ENCODE measurements around the gene TRPV4.

Gene TRPV4

DNA sequence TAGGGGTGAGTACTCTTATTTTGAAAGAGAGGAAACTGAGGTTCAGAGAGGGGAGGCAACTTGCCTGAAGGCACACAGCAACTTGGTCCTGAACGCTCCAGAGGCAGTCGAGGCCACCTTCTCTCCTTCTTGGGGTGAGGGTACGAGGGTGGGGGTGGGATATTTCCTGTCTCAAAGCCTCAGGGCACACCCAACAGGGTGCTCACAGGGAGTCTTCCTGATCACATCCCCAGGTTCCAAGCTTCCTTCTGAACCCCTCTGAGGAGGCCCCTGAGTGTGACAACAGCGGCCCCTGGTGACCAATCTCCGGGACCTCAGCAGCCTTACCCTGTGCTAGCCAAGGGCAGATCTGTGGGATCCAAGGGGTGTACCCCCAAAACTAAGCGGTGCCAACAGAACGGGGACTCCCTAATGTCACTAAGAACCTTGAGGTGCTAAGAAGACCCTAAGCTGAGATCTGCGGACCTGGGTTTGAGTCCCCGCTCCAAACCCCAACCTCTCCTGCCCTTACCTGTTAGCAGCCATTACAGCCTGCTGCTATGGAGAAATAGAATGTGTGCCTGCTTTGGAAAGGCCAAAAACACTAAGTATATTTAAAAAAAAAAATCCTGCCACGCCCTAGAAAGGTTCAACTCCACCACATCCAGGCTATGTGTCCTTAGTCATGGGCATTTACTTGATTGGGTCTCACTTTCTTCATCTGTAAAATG lies 57.9 kb downstream of the TRPV4 start:
- no peak overlapping the region for H3K27ac ChIP-seq

DNA sequence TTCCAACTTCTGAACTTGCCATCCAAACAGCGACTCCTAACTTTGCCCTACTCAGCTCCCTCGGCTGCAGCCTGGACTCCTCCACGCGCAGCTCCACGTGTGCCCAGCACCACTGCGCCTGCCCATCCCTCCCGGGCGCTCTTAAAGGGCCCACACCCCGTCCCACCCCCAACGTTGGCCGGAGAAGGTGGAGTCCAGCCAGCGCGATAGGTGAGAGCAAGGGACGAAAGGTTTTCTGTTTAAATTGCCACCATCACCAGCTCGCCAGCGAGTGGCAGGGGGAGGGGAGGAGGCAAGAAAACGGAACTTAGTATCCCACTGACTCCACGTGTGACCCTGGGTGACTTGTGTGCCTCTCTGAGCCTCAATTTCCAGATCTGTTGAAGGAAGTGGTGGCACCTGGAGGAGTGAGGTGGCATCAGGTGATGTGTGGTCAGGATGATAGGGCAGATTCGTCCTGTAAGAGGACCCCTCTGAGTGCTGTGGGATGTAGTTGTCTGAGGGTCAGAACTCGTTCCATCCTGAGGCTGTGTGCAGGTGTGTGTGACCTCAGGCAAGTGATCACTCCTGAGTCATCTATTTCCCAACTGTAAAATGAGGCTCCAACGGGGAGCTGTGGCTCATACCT lies 59.7 kb downstream of the TRPV4 start:
- TF ChIP-seq Cebpa-rat (IDR thresholded peaks at IDR 0.05) = no peak
- Histone ChIP-seq H3K4me3 (0 out of 20 replicates have a peak overlapping the region, but pooled peaks of 1 of the 10 experiments have one; percentile 21), H3K4me1 (peaks cover 0 to 18% (median 15%) of the 10 kb centered on the region in 10 experiments; a peak in 15 of 20 replicates), H3K9ac (peak overlapping the region in 3 of 11 experiments; percentile 33 to 41 (median 36); a peak in 4 of 22 replicates), H3K27ac (no peak overlapping the region), H3K4me2 (peak overlapping the region; percentile 11 to 73 (median 47); a peak in 18 of 22 replicates), H3K36me3 (no peaks in the 10 kb centered on the region), H4K20me1 (peaks cover 0 to 21% (median 0%) of the 10 kb centered on the region in 11 experiments; a peak in 2 of 22 replicates), H3K27me3 (no peaks in the 10 kb centered on the region; a peak in 1 of 22 replicates), H3K9me3 (replicated peaks in 1 of 11) (peaks cover 0 to 2% (median under 1%) of the 10 kb centered on the region in 11 experiments; a peak in 6 of 22 replicates)

More for the DNA sequence above, 57.9 kb downstream of the TRPV4 start:
- peaks cover 0 to 11% (median 0%) of the 10 kb centered on the region in 11 experiments; a peak in 1 of 22 replicates for H4K20me1 ChIP-seq
- no peaks in the 10 kb centered on the region for H3K36me3 ChIP-seq
- no peak overlapping the region for H3K9ac ChIP-seq
- TF ChIP-seq Cebpa-rat (IDR thresholded peaks at IDR 0.05) = no peak
- H3K9me3 ChIP-seq (replicated peaks in 1 of 11) = peaks cover 0 to 20% (median 14%) of the 10 kb centered on the region in 11 experiments; a peak in 18 of 22 replicates
- no peak overlapping the region for H3K4me3 ChIP-seq
- H3K4me1 ChIP-seq = peaks cover 0 to 26% (median 17%) of the 10 kb centered on the region in 10 experiments; a peak in 16 of 20 replicates
- no peak overlapping the region for H3K4me2 ChIP-seq
- no peaks in the 10 kb centered on the region; a peak in 1 of 22 replicates for H3K27me3 ChIP-seq

DNA sequence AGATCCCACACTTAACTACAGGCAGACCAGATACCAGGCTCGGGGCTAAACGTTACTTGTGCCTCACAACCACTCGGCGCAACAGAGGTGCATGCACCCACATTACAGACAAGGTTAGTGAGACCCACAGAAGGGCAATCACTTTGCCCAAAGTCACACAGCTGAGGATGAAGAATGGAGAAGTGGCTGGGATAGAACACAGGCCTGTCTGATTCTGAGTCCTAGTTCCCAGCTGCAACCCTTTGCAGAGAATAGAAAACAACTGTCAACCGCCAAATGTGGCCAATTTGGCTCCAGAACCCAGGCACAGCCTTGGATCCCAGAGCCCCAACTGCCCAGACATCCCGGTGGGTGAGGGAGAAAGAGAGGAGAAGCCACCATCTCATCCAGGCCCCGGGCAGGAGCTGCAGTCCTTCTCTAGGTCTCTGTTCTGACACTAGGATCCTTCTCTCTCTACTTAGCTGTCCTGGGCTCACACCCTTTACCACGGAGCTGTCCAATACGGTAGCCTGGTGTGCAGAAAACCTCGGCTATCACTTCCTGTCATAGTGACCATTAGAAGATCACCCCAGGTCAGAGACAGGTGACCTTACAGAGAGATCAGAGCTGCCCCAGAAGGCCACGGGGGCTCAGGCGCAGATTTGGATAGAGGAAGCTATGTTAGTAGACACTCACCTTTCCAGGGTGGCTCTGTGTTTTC lies 60.4 kb downstream of the TRPV4 start:
- Histone ChIP-seq H3K4me1 (peaks cover 0 to 18% (median 15%) of the 10 kb centered on the region in 10 experiments; a peak in 15 of 20 replicates), H3K9ac (no peak overlapping the region; a peak in 1 of 22 replicates), H3K4me3 (no peak overlapping the region), H4K20me1 (peaks cover 0 to 21% (median 0%) of the 10 kb centered on the region in 11 experiments; a peak in 2 of 22 replicates), H3K27ac (no peak overlapping the region), H3K27me3 (no peaks in the 10 kb centered on the region; a peak in 1 of 22 replicates), H3K36me3 (no peaks in the 10 kb centered on the region), H3K9me3 (replicated peaks in 1 of 11) (no peaks in the 10 kb centered on the region), H3K4me2 (peak overlapping the region; percentile 11 to 73 (median 47); a peak in 13 of 22 replicates)
- TF ChIP-seq Cebpa-rat (IDR thresholded peaks at IDR 0.05) = no peak

GRCh38 chr12:109771746-109772621 lies 61.2 kb downstream of the TRPV4 start:
- Histone ChIP-seq H3K36me3 (no peaks in the 10 kb centered on the region), H3K4me3 (no peak overlapping the region), H3K4me2 (no peak overlapping the region), H3K27me3 (no peaks in the 10 kb centered on the region; a peak in 1 of 22 replicates), H4K20me1 (peaks cover 0 to 21% (median 0%) of the 10 kb centered on the region in 11 experiments; a peak in 2 of 22 replicates), H3K9me3 (replicated peaks in 1 of 11) (no peaks in the 10 kb centered on the region), H3K4me1 (peaks cover 0 to 11% (median 8%) of the 10 kb centered on the region in 10 experiments; a peak in 15 of 20 replicates), H3K27ac (no peak overlapping the region), H3K9ac (no peak overlapping the region)
- TF ChIP-seq Cebpa-rat (IDR thresholded peaks at IDR 0.05) = no peak

DNA sequence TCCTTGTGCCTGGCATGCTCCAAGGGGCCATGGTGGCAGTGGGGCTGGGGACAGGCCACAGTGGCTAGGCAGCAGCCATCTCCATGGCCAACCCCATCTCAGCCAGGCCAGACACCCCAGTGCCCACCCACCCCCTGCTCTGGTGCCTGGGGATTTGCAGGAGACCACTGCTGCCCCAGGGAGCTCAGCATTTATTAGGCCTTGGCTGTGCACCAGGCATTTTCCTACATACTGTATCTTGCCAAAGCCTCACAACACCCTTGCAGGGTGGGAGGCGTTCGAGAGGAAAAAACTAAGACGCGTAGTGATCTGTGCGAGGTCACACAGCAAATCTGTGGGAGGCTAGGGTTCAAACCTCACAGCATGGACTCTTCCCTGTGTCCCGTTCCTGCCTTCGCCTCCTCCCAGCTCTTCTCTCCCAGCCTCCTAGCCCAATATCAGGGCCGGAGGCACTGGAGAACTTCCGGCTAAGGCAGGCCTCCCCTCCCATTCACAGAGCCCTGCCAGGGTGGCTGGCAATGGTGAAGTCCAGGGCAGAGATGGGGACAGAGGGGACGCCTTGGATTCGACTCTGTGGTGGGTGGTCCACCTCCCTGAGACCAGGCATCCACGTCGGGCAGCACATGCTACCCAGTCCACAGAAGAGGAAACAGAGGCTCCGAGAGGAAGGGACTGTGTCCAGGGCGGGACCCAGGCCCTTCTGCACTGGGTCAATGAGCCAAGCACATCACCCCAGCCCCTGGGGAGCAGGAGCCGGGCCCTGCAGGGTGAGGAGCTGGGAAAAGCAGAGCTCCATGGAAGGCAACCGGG lies 62.1 kb downstream of the TRPV4 start:
- Histone ChIP-seq H4K20me1 (peaks cover 0 to 21% (median 0%) of the 10 kb centered on the region in 11 experiments; a peak in 2 of 22 replicates), H3K9ac (no peak overlapping the region), H3K27me3 (no peaks in the 10 kb centered on the region; a peak in 1 of 22 replicates), H3K4me3 (no peak overlapping the region), H3K9me3 (replicated peaks in 1 of 11) (no peaks in the 10 kb centered on the region), H3K4me2 (no peak overlapping the region), H3K27ac (no peak overlapping the region), H3K4me1 (peaks cover 0 to 11% (median 8%) of the 10 kb centered on the region in 10 experiments; a peak in 14 of 20 replicates), H3K36me3 (no peaks in the 10 kb centered on the region)
- no peak for TF ChIP-seq Cebpa-rat (IDR thresholded peaks at IDR 0.05)

DNA sequence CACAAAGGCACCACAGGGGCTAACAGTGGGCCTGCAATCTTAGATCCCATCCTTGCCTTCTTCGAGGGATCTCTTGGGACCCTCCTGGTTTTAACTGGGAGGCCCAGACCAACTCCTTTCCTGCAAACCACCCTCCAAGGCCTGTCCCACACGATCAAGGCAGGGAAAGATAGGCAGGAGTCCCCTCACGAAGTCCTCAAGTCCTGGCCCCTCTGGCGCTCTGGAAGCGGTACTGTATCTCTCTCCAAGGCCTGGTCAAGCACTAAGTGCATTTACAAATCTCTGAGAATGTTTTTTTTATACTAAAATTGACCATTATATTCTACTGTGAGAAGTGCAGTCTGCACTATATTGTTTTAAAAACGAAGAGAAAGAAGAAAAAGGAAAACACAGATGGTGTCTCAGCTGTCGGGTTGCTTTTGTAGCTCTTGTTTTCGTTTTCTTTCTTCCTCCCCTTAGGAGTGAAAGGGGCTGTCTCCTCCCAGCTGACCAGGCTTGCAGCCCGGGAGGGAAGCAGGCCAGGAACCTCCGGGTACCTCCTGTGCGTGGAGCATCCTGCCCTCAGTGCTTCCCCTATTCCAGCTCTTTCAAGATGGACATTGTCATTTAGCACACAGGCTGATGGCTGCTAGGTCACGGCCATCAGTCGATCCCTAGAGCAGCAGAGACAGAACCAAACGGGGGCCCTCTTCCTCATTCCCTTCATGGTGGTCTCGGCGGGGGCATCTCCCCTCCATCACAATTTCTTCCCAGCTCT lies 62.9 kb downstream of the TRPV4 start:
- H3K9me3 ChIP-seq (replicated peaks in 1 of 11) = no peaks in the 10 kb centered on the region

More for the DNA sequence above, 62.9 kb downstream of the TRPV4 start:
- no peak for TF ChIP-seq Cebpa-rat (IDR thresholded peaks at IDR 0.05)
- Histone ChIP-seq H3K27me3 (no peaks in the 10 kb centered on the region; a peak in 1 of 22 replicates), H3K4me2 (no peak overlapping the region), H4K20me1 (peaks cover 0 to 21% (median 0%) of the 10 kb centered on the region in 11 experiments; a peak in 2 of 22 replicates), H3K36me3 (no peaks in the 10 kb centered on the region), H3K9ac (no peak overlapping the region), H3K4me3 (no peak overlapping the region), H3K27ac (no peak overlapping the region), H3K4me1 (peaks cover 0 to 11% (median 8%) of the 10 kb centered on the region in 10 experiments; a peak in 14 of 20 replicates)

All from BLaER1 treated with 17β-estradiol and CSF1 and Interleukin-3, amounts not matched to agents 10 nM and 100 nM (cell line).